Stimulated activated CD4-positive, alpha-beta T cell treated with anti-CD3 and anti-CD28 coated beads, Interleukin-1b, Interleukin-23, amount 100 ng/mL, for 1 hour (primary cell): ENCODE measurements around the gene SDK1.
"Not testable (repeated sequence)": the region's sequence is repeated elsewhere in the genome, so short reads cannot be mapped to it uniquely, and the experiment has no call there.

ENCODE experiments used
- DNase-seq, 2 donors: peaks; one replicate each; pipeline ENCODE4 v3.0.0-alpha.2; 2020; ENCODE audit warnings: low read depth in 2 of 2

The SDK1 gene

GRCh38 chr7:4202954-4203353 is 901.9 kb downstream of the SDK1 start:
- DNase-seq = no peak

- no peak for DNase-seq
These were observed 902.8 kb downstream of the SDK1 start for GRCh38 chr7:4203626-4204512.

DNA sequence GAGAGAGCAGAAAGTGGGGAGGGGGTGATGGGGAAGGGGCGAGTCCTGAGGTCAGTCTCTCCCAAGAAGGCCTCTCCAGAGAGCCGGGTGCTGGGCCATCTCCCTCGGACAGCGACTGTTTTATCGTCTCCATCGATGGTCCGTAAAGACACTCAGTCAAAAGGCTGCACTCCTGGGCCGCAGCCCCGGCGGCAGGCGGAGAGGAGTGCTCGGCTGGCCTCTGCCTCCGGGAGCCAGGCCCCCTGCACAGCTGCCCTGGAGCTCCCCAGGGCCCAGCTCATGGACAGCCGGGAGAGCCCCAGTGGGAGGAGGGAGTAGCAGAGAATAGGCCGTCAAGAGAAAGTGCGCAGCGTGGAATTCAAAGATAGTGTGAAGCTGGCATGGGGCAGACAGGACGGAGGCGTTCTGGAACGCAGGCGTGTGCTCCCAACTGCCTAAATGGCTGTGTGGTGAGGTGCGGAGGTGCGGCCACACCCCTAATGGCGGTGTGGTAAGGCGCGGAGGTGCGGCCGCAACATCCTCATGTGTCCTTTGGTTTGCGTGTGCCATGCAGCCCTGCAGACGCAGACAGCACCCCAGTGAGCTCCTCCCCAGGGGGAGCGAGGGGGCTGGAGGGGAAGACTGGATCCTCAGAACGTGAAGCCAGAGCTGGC is 903.6 kb downstream of the SDK1 start:
- peak; percentile 8 to 15 for DNase-seq

GRCh38 chr7:4205828-4206227 is 904.8 kb downstream of the SDK1 start:
- DNase-seq = no peak

GRCh38 chr7:4207011-4207410 is 906.0 kb downstream of the SDK1 start:
- DNase-seq = no peak

DNA sequence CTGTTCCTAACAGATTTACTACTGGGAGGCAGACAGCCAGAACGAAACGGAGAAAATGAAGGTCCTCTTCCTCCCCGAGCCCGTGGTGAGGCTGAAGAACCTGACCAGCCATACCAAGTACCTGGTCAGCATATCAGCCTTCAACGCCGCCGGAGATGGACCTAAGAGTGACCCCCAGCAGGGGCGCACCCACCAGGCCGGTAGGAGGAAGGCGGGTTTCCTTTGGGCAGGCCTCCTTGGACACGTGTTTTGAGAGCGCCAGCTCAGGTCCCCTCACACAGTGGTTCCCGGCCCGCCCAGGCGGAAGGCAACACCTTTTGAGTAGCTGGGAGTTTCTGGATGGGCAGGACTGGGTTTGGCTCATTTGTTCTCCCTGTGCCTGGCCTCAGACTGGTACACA is 907.0 kb downstream of the SDK1 start:
- no peak for DNase-seq

DNA sequence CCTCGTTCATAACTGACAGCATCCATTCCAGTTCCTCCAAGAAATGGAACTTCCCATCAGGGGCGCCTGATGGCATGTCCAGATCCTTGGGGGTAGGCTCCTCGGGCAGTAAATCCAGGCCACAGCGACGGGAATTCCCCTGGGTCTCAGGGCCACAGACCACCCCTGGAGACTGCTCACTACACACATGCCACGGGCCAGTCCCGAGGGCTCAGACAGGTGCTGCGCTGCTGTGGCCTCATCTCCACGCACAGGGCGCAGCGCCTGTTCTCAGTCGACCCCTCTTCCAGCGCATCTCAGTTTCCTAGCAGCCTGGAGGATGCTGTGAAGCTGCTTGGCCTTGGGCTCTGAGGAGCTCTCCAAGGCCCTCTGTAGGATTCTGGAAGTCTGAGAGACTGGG is 907.5 kb downstream of the SDK1 start:
- DNase-seq = no peak

- DNase-seq = no peak
These were observed 908.1 kb downstream of the SDK1 start for GRCh38 chr7:4209126-4209525.

DNA sequence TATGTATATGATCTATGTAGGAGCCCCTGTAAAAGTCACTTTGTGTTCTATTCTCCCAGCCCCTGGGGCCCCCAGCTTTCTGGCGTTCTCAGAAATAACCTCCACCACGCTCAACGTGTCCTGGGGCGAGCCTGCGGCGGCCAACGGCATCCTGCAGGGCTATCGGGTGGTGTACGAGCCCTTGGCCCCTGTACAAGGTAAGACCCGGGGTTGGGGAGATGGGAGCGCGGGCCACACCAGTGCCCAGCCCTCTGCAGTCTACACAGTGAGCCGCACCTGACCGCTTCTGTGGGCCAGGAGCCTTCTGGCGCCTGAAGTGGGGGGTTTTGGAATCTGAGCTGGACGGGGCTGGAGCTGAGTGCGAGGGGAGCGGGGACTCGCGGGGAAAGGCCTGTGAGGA is 908.9 kb downstream of the SDK1 start:
- DNase-seq = no peak

DNA sequence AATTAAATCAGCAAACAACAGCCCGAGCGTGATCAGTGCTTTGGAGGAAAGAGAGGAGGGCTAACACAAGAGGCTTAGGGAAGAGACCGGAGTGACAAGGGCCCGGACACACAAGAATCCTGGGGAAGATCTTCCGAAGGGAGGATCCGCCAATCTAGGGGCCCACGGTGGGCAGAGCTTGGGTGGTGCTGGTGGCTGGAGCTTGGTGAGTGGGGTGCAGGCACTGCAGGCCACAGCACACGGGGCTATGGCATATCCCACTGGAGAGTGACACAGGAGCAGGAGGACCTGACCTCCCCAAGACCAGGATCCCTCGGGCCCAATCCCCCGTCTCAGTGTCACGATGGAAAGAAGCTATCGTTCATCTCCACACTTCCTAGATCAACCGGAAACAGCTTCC is 909.8 kb downstream of the SDK1 start:
- DNase-seq = no peak

DNA sequence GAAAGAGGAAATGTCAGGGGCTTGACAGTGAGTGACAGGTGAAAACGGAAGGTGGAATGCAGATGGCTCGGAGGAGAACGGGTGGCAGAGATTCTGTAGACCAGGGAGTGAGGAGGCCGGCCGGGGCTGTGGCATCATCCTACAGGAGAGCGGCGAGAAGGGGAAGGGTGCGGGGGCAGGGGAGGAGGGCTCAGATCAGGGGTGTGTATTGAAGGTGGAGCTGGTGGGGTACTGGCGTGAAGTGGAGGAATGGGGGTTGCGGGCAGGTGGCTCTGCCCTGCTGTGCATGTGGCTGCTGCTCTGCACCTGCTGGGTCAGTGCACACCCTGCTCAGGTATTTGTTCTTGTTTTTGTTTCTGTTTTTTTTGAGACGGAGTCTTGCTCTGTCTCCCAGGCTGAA is 910.2 kb downstream of the SDK1 start:
- no peak for DNase-seq

GRCh38 chr7:4212376-4212775 is 911.3 kb downstream of the SDK1 start:
- DNase-seq = no peak

DNA sequence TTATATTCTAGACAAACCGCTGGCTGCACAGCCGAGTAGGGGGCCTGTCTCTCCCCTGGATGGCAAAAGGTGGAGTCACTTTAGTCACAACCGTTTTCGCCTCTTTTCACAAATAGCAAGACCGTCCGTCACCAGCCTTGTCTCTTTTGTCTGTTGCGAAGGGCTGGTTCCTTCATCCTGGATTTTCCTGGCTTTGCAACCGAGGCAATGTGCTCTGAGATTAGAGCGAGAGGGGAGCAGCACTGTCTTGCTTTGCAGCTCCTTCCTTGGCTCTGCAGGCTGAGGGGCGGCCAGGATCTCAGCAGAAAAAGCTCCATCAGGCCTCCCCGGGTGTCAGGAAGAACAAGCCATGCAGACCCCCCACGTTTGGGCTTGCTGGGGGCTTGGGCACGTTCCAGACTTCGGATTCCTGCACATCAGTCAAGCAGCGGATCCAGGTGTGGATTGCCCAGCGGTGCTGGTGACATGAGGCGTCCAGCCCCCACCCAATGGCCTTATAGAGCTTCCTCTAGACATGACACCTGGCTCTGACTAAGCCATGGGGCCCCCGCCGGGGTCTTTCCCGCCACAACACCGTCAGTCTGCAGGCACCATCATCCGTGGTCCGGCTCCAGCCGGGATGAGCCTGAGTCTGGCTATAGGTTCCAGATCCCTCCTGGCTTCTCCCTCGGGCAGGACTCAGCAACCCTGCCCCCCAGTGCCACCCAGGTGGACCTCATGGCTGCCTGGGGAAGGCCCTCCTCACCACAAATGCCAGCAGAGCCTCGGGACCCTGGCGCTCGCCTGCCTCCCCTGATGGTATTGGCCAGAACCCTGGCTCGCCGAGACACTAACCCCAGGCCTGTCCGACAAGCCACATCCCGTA is 913.5 kb downstream of the SDK1 start:
- DNase-seq = no peak

DNA sequence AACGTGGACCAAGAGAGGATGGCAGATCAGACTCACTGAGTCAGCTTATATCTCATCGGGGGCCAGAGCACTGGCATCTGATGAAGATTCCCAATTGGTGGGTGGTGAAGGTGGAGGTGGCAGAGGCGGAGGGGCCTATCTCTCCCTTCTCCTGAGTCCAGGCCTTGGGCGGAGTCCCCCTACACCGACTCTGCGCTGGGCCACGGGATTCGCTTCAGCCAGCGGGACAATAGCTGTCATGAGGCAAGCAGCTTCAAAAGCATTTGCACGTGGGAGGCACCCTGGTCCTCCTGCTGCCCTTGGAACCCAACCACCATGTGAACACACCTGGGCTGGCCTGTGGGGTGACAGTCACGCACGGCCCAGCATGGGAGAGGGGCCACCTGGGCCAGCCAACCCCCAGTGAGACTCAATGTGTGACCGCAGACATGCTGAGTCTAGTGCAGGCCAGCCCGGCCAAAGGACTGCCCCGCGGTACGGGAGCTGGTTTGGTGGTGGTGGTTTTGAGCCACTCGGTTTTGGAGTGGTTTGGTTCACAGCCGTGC is 914.2 kb downstream of the SDK1 start:
- no peak for DNase-seq

- no peak for DNase-seq
These were observed 915.0 kb downstream of the SDK1 start for GRCh38 chr7:4216016-4216415.

DNA sequence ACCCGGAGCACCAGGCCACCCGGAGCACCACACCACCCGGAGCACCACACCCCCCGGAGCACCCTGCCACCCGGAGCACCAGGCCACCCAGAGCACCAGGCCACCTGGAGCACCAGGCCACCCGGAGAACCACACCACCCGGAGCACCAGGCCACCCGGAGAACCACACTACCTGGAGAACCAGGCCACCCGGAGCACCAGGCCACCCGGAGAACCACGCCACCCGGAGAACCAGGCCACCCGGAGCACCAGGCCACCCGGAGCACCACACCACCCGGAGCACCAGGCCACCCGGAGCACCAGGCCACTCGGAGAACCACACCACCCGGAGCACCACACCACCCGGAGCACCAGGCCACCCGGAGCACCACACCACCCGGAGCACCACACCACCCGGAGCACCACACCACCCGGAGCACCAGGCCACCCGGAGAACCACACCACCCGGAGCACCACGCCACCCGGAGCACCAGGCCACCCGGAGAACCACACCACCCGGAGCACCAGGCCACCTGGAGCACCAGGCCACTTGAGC is 916.1 kb downstream of the SDK1 start:
- not testable (repeated sequence) for DNase-seq

- no peak for DNase-seq
These were observed 917.4 kb downstream of the SDK1 start for GRCh38 chr7:4218481-4218880.

DNA sequence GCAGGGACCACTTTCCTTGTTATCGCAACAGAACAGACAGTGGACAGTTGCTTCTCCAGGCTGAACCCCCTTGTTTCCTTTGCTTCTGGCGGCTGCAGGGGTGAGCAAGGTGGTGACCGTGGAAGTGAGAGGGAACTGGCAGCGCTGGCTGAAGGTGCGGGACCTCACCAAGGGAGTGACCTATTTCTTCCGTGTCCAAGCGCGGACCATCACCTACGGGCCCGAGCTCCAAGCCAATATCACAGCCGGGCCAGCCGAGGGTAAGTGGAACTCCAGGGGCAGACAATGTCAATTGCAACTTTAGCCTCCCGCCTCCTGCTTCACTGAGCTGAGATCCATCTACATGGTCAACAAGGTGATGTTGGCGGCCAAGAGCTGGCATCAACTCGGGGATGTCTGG is 919.0 kb downstream of the SDK1 start:
- DNase-seq = no peak

GRCh38 chr7:4221043-4221442 is 920.0 kb downstream of the SDK1 start:
- no peak for DNase-seq

- no peak for DNase-seq
These were observed 921.6 kb downstream of the SDK1 start for GRCh38 chr7:4222676-4223075.

DNA sequence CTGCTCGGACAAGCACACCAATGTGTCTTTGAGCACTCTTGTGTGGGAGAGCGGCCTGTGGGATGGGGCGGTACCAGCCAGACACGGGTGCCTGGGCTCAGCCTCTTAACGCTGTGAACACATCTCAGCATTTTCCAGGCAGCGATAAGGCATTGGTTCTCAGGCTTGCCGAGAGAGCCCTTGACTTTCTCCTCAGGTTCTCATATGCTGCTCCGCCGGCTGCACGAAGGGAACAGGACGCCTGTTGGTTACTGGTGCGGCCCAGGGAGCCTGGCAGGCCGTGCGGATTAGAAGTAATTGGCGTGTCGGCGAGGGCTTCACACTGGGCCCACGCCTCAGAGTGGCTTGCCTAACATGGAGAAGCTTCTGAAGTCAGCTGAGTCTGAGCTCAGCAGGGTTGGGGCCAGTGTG is 924.3 kb downstream of the SDK1 start:
- DNase-seq = no peak
